ENCODE measurements around the gene MICAL2.
A peak's percentile ranks its signal among the peaks of the same experiment; 100 is the strongest.

MICAL2 gene

GRCh38 chr11:12258451-12258850, 148.1 kb downstream of the MICAL2 start:
- no peak for DNase-seq

GRCh38 chr11:12259956-12260355, 149.6 kb downstream of the MICAL2 start:
- DNase-seq, result no peak

- DNase-seq, result no peak
Measured at GRCh38 chr11:12260731-12261521, 150.5 kb downstream of the MICAL2 start.

- no peak for DNase-seq
Measured at GRCh38 chr11:12261551-12261950, 151.2 kb downstream of the MICAL2 start.

GRCh38 chr11:12263141-12263693, 152.8 kb downstream of the MICAL2 start:
- DNase-seq, result no peak

GRCh38 chr11:12264361-12264760, 154.0 kb downstream of the MICAL2 start:
- DNase-seq, result no peak

GRCh38 chr11:12266132-12266531, 155.7 kb downstream of the MICAL2 start:
- DNase-seq, result no peak

GRCh38 chr11:12266943-12267342, 156.6 kb downstream of the MICAL2 start:
- peak in 1 of 2 experiments; percentile 60 for DNase-seq

- no peak for DNase-seq
Measured at GRCh38 chr11:12267921-12268320, 157.5 kb downstream of the MICAL2 start.

GRCh38 chr11:12269104-12269441, 158.7 kb downstream of the MICAL2 start:
- DNase-seq, result peak in 1 of 2 experiments; percentile 37

- no peak for DNase-seq
Measured at GRCh38 chr11:12269446-12270214, 159.2 kb downstream of the MICAL2 start.

- no peak for DNase-seq
Measured at GRCh38 chr11:12270215-12270797, 159.9 kb downstream of the MICAL2 start.

- no peak for DNase-seq
Measured at GRCh38 chr11:12270817-12271216, 160.4 kb downstream of the MICAL2 start.

GRCh38 chr11:12271241-12271640, 160.9 kb downstream of the MICAL2 start:
- peak in 1 of 2 experiments; percentile 51 for DNase-seq

GRCh38 chr11:12271826-12272366, 161.5 kb downstream of the MICAL2 start:
- DNase-seq, result peak; percentile 15 to 62

- DNase-seq, result no peak
Measured at GRCh38 chr11:12272821-12273617, 162.6 kb downstream of the MICAL2 start.

- DNase-seq, result no peak
Measured at GRCh38 chr11:12273618-12273995, 163.2 kb downstream of the MICAL2 start.

- no peak for DNase-seq
Measured at GRCh38 chr11:12274056-12274455, 163.7 kb downstream of the MICAL2 start.

- no peak for DNase-seq
Measured at GRCh38 chr11:12274558-12275197, 164.3 kb downstream of the MICAL2 start.

GRCh38 chr11:12275818-12276217, 165.4 kb downstream of the MICAL2 start:
- DNase-seq, result no peak

GRCh38 chr11:12276356-12276755, 166.0 kb downstream of the MICAL2 start:
- DNase-seq, result no peak
